Posterior vena cava (tissue), 2 donors: Measurements from ENCODE around the gene GNGT2. TPM values are rescaled to one million over a fixed set of nuclear protein-coding genes. Genes with fewer than 3 reads are reported as not detected.
A peak's percentile ranks its signal among the peaks of the same experiment; 100 is the strongest.
"Not testable (repeated sequence)": the region's sequence is repeated elsewhere in the genome, so short reads cannot be mapped to it uniquely, and the experiment has no call there.

ENCODE experiments used
- DNase-seq: peaks from one replicate; pipeline ENCODE4 v3.0.0-alpha.2; 2020; ENCODE audit warnings: low spot score
- intact Hi-C, 2 donors: fragments of 100-400 bp; cut with DNase I; formaldehyde crosslinking; loops; one replicate each; pipeline versions ENCODE4 v1.14.1 to v1.14.2; 2022 to 2023
- total RNA-seq, 2 donors: library from RNA; stranded (reverse); fragmentation: NEBNext Ultra II Directional; extraction: Animal tissue kit (Norgen Biotek cat#: 25700); gene quantifications; one replicate each; pipeline ENCODE4 v1.2.1, GENCODE V29; 2021
- donor health status: DM: yes; HTN: yes; CAD: no.
- donor health status: DM: yes; HTN: yes; CAD: no.

GNGT2 gene
- total RNA-seq, 2 donors from 2014 or later = 2.1 to 2.3 TPM

- intact Hi-C loops = loop anchor here in 1 of 2 donors (5.0 kb wide), 1 partner anchor 299 kb away; the partner anchor contains the start of gene ATP5MC1
- DNase-seq = no peak
Observed at GRCh38 chr17:49191409-49191916, 18.9 kb downstream of the GNGT2 start.

DNA sequence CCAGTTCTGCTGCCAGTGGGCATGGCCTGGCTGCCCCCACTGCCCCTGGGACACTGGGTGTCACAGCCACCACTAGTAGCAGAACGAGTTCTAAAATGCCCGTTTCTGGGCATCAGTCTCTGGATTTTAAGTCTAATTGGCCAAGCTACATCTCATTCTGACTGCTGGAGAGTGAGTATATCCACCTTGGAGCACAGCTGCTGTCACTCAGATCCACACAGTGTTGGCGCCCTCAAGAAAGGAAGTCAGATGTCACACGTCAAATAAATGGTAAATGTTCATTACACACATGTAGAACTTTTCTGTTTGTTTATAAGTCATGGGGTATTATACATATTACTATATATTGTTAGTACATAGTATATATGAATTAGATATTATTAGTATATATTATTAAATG, 19.4 kb downstream of the GNGT2 start:
- no peak for DNase-seq
- intact Hi-C loops = loop anchor here in 1 of 2 donors (5.0 kb wide), 1 partner anchor 299 kb away; the partner anchor contains the start of gene ATP5MC1

DNA sequence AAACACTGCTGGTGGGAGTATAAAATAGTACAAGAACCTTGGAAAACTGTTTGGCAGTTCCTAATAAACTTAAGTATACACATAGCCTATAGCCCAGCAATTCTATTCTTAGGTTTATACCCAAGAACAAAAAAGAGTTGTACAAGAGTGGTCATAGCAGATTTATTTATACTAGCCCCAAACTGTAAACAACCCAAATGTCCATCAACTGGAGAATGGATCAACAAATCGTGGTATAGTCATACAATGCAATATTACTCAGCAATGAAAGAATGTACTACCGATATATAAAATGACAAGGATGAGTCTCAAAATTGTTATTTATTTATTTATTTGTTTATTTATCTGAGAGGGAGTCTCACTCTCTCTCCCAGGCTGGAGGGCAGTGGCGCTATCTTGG, 23.1 kb downstream of the GNGT2 start:
- no peak for DNase-seq
- intact Hi-C loops = no loop called here

- not testable (repeated sequence) for DNase-seq
Observed at GRCh38 chr17:49185381-49185780, 25.0 kb downstream of the GNGT2 start.

GRCh38 chr17:49184522-49184921, 25.9 kb downstream of the GNGT2 start:
- DNase-seq, intact Hi-C loops: not testable (repeated sequence)

More at GRCh38 chr17:49185381-49185780, 25.0 kb downstream of the GNGT2 start:
- intact Hi-C loops = not testable (repeated sequence)

DNA sequence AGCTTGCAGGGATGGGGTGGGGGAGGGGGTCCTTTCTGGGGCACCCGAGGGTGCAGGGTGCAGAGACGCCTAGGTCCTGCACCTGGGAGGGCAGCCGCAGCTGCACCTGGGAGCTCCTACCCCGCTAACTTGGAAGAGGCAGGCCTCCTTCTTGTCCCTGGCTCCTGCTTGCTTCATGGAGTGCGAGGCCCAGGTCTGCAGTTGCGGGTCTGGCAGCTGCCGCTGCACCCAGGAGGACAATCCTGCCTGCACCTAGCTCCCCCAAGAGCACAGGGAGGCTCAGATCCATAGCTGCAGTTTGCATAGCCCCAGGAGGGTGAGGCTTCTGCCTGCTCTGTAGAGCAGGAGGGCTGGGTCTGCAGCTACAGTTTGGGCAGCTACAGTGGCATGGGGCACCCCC, 26.6 kb downstream of the GNGT2 start:
- DNase-seq = no peak
- intact Hi-C loops = no loop called here

- DNase-seq = no peak
- intact Hi-C loops = no loop called here
Observed at GRCh38 chr17:49183341-49183740, 27.0 kb downstream of the GNGT2 start.

DNA sequence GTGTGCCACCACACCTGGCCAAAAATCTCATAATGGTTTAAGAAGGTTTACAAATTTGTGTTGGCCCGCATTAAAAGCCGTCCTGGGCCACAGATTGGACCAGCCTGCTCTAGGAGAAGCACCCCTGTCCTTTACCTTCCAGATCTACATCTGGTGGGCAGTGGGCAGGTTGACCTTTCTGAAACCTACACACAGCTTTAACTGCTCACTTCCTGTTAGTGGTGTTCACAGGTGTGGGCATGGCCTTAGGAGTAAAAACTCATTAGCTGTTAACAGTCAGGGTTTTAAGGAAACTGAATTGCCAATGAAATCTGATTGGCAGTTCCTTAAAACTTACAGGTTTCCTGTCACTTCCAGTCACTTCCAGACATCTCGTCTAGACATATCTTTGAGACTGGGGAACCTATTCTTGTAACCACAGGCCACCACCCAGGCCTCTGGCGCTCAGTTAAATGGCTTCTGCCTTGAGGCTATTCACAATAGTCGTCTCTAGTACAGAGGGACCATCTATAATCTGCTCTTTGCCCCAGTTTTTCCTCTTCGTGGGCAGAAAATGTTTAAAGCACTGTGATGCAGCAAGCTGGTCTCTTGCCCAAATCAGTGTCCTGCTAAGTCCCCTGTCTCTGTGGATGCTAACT, 29.3 kb downstream of the GNGT2 start:
- intact Hi-C loops = no loop called here

GRCh38 chr17:49180303-49180702, 30.1 kb downstream of the GNGT2 start:
- peak; percentile 89 for DNase-seq
- intact Hi-C loops = no loop called here

More for the DNA sequence above, 29.3 kb downstream of the GNGT2 start:
- no peak for DNase-seq

DNA sequence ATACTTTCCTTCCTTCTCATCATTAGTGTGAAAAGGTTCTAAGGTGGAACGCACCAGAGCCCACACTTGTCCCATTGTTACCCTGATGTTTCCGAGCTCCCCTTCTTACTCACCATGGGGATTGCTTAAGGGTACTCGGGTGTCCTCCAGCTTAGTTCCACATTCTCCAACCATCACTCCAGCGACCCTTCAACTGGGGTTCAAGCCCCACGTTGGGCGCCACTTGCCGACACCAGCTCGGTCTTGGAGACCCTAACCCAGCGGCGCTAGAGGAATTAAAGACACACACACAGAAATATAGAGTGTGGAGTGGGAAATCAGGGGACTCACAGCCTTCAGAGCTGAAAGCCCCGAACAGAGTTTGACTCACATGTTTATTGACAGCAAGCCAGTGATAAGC, 34.4 kb downstream of the GNGT2 start:
- intact Hi-C loops, DNase-seq: not testable (repeated sequence)

- intact Hi-C loops, DNase-seq: not testable (repeated sequence)
Observed at GRCh38 chr17:49170711-49171110, 39.7 kb downstream of the GNGT2 start.

- no peak for DNase-seq
- intact Hi-C loops = no loop called here
Observed at GRCh38 chr17:49170216-49170615, 40.2 kb downstream of the GNGT2 start.

DNA sequence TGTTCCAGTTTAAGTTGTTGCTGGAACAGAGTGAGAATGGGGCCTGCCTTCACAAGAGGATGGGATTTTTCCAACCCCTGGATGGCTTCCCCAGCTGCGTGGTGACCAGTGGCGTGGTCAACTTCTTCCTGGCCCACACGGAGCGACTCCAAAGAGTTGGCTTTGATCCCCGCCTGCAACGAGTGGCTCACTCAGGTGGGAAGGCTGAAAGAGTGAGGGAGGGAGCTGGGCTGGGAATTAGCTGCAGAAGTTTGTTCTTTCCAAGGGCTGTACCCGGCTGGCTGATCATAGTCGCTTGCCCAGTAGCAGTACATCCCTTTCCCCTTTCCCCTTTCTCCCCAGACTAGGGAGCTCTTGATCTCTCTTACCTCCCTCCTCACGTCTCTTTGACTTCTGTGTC, 41.7 kb downstream of the GNGT2 start:
- DNase-seq = no peak
- intact Hi-C loops = no loop called here

DNA sequence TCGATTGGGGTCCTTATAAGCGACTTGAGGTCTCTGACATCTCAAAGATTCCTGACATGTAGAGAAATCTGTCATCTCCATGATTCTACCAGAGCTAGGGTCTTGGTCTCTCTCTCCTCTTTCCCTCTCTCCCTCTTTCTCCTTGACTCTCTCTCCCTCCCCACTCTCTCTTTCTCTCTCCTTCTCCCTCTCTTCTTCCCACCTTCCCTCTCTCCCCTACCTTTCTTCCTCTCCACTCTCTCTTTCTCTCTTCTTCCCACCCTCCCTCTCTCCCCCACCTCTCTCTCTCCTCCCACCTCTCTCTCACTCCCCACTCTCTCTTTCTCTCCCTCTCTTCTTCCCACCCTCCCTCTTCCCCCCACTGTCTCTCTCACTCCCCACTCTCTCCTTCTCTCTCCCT, 45.2 kb downstream of the GNGT2 start:
- intact Hi-C loops = no loop called here
- DNase-seq = no peak

GRCh38 chr17:49162866-49163265, 47.5 kb downstream of the GNGT2 start:
- intact Hi-C loops = no loop called here
- DNase-seq = no peak

GRCh38 chr17:49157784-49158183, 52.6 kb downstream of the GNGT2 start:
- intact Hi-C loops = no loop called here
- no peak for DNase-seq

DNA sequence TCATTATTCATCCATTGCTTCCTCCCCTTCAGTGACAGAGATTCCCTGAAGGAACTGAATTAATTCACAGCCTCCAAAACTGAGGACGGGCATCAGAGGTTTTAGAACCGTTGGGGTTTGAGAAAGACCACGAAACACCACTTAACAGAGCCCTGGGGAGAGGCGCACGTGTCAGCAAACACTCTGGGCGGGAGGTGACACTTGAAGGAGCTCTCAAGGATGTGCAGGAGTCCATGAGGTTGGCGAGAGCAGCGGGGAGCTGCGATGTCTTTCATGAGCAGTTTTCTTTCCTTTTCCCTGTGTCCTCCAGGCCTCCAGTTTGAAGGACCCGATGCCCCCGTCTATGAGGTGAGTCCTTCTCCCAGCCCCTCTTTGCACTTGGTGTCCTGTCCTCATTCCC, 54.1 kb downstream of the GNGT2 start:
- intact Hi-C loops = no loop called here
- no peak for DNase-seq
